NCI-H226 (cell line): ENCODE measurements around the gene FOXF1.

Experiments used
- DNase-seq: peaks from one replicate; pipeline ENCODE4 v3.0.0-alpha.2; 2015

Gene FOXF1

DNA sequence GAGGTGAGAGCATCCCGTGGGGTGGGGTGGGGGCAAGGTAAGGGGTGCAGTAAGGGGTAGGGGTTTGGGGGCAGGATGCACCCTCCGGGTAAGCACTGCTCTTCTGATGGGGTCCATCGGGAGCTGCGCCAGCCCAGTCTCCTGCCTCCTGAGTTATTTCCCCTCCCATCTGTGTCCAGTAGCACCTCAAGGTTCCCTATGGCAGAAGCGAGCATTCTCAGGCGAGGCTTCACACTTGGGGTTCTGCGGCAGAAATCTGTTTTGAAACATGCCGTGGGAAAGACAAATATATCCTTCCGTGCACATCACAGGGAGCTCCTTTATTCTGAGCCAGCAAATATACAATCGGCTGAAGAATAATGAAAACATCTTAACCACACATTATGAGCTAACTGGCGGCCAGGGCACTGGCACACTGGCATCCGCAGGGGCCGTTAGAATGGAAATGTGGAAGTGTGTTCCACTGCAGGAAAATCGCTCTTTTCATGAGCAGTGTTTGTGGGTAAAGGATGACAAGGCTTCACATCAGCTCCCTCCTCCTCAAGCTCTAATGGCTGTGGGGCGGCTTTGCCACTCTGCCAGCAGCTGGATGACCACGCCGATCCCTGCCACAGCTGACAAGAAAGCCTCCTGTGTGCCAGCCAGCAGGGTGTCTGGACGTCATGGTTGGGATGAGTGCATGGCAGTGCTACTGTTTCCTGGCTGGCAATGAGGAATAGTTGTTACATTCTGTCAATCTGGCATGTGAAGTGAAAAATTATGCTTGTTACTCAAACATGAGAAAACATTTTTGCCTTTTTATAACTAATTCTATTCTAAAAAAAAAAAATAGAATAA is 24.7 kb downstream of the FOXF1 start:
- no peak for DNase-seq

GRCh38 chr16:86536621-86537020 is 26.3 kb downstream of the FOXF1 start:
- DNase-seq: no peak

GRCh38 chr16:86537486-86537885 is 27.2 kb downstream of the FOXF1 start:
- DNase-seq: no peak

DNA sequence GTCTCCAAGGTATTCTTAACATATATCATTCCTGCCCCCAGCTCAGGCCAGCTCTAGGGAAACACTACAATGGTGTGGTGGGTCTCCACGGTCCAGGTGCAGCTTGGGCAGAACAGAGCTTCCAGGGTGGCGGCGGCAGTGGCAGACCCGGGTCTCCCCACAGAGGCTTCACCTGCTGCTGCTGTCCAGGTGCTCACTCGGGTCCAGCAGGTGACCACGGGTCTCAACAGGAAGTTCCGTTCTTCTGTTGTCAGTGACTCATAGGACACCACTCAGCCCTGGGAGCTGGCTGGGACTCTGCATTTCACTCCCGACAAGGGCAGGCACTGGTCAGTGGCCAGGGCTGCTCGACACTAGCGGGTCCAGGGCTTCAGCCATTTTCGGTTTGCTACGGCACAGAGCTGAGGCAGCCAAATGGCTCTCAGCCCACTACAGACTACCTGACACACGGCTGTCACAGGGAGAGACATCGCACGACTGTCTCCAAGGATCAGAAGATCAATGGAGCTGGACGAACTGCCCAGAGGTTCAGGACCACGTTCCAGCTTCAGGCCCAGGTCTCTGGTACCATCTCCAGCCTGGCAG is 28.0 kb downstream of the FOXF1 start:
- DNase-seq: no peak

- DNase-seq: no peak
Measured at GRCh38 chr16:86540894-86541293, 30.6 kb downstream of the FOXF1 start.

DNA sequence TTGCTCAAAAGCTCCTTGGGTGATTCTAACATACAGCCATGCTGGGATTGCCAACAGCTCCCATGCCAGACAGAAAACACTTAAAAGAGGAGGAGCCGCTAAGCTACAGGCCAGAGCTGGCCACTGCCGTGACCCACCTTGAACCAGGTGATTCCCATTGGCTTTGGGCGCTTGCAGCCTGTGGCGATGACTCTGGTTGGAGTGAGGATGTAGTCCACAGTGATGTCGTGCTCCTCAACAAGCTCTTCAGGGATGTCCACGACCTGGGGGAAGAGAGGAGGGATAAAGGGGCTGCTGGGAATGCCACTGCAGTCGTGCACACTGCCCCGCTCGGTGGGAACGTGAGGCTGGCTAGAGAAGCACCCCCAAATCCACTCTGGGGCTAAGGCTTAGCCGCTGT is 31.2 kb downstream of the FOXF1 start:
- DNase-seq: no peak

DNA sequence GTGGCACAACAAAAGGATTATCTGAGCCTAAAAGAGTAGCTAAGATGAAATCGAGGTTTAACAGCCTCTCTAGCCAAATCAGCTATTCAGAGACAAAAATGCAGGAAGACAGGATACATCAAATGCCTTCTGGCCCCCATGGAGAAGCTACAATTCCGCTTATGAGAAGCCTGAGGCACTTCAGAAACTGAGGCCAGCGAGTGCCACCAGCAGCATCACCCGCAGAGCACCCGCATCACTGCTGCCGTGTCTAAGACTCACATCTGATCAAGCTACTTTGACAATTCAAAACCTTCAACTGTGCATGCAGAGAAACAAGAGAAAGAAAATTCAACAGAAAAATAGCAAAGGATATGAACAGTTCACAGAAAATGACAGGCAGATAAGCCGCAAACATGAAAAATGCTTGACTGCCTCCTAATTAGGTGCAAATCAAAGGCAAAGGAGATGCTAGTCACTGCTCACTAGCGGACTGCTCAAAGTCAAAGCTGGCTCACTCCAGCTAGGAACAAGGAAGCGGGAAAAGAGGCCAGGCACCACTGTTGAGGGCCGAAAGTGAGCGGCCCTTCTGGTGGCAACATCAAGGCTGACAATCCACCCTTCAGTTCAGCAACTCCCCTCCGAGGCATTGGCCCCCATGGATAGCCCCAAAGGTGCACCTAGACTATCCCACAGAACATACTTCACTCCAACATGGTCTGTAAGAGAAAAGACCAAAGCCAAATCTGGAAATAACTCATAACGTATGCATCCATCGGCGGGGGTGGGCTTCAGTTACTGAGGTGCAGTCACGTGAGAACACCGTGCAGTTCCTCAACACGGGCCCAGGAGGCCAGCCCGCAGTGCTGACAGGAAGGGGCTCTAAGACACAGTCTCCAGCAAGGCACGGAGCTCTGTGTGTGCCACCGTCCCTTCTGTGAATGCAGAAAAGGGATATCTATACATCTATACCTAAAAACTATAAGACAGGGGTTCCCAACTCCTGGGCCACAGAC is 32.7 kb downstream of the FOXF1 start:
- DNase-seq: no peak

GRCh38 chr16:86545481-86545880 is 35.2 kb downstream of the FOXF1 start:
- DNase-seq: no peak

- DNase-seq: no peak
Measured at GRCh38 chr16:86545954-86546637, 35.8 kb downstream of the FOXF1 start.

DNA sequence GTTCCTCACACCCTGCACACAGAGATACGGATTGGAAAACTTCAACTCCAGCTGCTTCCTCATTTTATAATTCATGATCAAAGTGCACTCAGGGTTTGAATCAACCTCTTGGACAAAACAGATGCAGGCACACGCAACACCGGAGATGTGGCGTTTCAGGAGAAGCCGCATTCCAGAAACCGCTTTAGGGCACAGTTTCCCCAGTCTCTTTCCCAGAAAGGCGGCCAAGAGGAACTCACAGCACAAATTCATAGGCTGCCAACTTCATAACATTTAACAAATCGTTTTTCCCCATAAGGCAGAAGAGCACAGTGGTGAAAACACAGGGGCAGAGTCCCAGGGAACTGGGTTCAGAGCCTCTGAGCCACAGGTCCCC is 36.3 kb downstream of the FOXF1 start:
- no peak for DNase-seq

- DNase-seq: no peak
Measured at GRCh38 chr16:86547286-86547685, 37.0 kb downstream of the FOXF1 start.

GRCh38 chr16:86549076-86549892 is 39.0 kb downstream of the FOXF1 start:
- DNase-seq: no peak

DNA sequence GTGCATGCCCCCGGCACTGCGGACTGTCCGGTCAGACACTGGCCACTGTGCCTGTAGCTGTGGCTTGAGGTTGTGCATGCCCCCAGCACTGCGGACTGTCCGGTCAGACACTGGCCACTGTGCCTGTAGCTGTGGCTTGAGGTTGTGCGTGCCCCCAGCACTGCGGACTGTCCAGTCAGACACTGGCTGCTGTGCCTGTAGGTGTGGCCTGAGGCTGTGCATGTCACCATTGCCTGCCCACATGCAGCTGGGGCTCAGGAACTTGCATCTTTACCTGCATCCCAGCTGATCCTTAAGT is 39.5 kb downstream of the FOXF1 start:
- no peak for DNase-seq

- no peak for DNase-seq
Measured at GRCh38 chr16:86550281-86550680, 40.0 kb downstream of the FOXF1 start.

GRCh38 chr16:86553356-86553755 is 43.0 kb downstream of the FOXF1 start:
- DNase-seq: no peak

DNA sequence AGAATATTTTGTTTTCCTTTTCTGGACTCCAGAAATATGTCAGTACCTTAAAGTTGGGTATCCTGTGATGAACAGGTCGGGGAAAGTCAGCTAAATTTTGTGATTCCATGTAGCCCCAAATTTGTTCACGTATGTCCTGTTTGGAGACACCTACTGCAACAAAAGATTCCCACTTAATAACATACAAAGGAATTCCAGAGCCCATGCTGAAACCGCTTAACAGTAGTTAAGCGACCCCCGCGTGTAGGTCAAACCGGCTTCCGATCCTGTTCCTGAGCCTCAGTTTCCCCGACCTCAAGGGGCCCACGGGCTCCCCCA is 44.2 kb downstream of the FOXF1 start:
- no peak for DNase-seq

DNA sequence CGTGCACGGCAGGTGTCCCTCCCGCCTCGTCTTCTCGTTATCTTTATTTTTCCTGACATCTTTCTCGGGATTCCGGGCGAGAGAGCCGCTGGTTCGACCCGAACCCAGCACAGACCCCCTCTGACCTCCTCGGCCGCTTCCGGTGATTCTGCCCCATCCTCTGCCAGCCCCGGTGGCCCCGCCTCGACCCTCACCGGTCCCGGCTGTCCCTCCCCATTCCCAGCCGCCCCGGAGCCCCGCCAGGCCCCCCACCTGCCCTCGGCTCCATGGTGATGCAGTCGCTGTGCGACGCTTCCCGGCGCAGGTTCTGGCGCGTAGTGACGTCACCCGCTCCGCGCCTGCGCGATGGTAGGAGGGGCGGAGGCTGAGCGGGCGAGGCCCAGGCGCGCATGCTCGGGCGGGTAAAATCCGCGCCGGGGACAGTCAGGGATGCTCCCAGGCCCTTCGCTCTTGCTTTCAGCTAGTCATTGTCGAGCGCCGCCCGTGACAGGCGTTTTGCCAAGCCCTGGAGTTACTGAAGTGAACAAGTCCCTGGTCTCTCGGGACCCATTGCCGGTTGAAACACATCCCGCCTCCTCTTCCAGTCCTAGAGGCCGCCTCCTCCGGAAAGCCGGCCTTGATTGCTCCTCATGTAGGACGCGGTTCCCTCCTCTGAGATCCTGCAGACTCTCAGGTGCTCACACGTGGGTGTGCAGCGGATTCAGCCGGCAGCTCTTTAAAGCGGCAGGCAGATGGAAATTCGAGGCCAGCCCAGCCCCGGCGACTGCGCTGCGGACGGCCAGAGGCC is 44.8 kb downstream of the FOXF1 start, which contains the start of gene MTHFSD:
Gene MTHFSD, minus strand, starts transcription at position 319 of the 787 bp plus-strand sequence. Its CDS starts 51 bp downstream, at position 268.
- peak; percentile 82 for DNase-seq

DNA sequence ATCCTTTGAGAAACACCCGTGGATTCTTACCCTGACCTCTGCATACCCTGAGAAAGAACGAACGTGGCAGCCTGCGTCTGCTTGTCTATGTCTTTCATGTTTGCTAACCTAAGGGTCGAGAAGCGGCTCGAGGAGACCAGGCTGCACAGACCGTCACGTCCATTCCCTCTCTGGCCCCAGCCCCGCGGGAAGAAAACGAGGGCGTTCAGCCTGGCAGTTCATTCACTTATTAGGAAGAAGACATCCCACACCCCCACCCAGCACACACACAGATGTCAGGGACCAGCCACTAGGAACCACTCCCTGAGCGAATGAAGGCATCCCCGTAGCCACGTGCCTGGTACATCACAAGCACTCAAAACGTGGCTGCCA is 45.4 kb downstream of the FOXF1 start:
- no peak for DNase-seq

DNA sequence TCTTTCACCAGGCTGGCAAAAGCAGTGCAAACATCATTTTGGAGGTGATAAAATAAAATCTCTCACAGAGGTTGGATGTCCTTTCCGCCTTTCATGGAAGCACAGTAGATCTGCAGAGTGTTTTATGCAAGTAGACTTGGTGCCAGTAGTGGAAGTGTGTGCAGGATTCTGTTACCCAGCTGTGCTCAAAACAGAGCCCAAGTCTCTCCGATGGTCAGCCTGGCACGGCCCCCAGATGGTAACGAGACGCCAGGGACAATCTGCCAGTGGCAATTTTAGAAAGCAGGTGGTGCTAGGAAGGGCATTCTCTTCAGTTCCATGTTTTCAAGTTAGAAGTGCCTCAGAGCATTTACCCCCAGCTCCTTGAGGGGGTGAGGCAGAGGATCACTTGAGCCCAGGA is 46.2 kb downstream of the FOXF1 start:
- no peak for DNase-seq

DNA sequence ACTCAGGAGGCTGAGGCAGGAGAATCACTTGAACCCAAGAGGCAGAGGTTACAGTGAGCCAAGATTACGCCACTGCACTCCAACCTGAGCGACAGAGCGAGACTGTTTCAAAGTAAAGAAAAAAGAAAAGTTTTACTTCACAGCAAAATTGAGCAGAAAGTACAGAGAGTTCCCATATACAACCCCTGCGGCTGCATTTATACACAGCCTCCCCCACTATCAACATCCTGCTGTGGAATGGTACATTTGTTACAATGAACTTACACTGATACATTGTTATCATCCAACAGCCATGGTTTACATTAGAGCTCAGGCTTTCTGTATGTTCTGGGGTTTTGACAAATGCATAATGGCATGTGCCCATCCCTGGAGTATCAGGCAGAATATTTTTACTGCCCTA is 47.3 kb downstream of the FOXF1 start:
- DNase-seq: no peak
